GM18499 (cell line): ENCODE measurements around the gene SCAP.

Experiments
- ATAC-seq: cut with Tn5 transposase; IDR thresholded peaks from one replicate; pipeline ENCODE4 v1.9.1; 2021; ENCODE audit warnings: moderate number of reproducible peaks; ENCODE audit not compliant: insufficient read depth, unreplicated experiment

The SCAP gene

GRCh38 chr3:47418167-47419082, 57.3 kb downstream of the SCAP start:
- no peak for ATAC-seq

- ATAC-seq = no peak
Observed at GRCh38 chr3:47416041-47416440, 59.7 kb downstream of the SCAP start.

DNA sequence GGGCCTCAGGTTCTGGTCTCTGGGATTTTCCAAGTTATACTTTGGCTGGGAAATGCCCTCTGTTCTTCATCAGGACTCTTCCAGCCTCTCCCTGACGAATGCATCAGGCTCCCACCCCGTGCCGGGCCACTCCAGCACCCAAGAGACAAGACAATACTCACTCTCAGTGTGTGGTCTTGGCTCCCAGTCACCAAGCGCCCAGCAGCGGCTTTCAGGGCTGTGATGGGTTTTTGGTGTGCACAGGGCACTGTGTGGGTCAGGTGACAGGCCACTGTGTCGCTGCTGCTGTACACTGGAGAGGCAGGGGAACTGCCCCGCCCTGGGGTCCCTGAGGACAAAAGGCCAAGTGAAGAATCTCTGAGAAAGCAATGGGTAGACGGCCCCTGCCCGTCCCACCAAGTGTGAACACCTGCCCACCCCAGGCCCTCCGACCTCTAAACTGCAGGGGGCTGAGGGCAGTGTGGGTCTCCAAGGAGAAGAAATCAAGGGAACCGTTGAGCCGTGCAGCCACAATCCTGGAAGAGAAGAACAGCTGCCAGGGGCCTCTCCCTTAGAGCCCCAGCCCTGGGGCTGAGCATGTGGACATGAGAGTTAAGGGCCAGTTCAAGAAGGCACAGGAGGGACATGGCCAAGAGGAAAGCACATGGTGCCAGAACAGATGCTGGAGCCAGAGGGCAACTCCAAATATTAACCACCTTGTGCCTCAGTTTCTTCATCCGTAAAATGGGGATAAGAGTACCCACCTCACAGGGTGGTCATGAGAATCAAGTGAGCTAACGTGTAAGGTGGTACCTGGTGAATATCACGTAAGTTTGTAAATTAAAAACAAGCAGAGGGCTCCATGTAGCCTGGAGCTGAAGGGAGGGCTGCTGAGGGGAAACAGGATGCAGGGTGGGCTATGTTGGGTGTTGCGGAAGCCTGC, 60.8 kb downstream of the SCAP start:
- ATAC-seq = no peak

- no peak for ATAC-seq
Observed at GRCh38 chr3:47414161-47414564, 61.6 kb downstream of the SCAP start.

DNA sequence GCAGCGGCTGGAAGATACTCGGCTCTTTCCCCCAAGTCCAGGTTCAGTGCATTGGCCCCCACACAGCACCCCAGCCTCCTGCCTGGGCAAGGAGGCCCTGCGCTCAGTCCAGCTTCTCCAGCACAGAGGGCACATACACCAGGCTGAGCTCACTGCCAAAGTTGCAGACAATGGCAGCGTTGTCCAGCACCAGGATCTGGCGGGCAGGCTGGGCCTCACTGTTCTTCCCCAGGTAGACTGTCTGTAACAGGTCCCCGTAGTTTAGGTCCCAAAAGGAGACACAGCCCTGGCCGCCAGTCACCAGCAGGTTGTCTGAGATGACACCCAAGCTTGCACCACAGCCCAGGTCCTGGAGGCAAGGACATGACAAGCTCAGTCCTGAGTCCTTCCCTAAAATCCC, 62.0 kb downstream of the SCAP start:
- no peak for ATAC-seq

- ATAC-seq = no peak
Observed at GRCh38 chr3:47412842-47413520, 62.8 kb downstream of the SCAP start.

- ATAC-seq = no peak
Observed at GRCh38 chr3:47412453-47412756, 63.3 kb downstream of the SCAP start.

DNA sequence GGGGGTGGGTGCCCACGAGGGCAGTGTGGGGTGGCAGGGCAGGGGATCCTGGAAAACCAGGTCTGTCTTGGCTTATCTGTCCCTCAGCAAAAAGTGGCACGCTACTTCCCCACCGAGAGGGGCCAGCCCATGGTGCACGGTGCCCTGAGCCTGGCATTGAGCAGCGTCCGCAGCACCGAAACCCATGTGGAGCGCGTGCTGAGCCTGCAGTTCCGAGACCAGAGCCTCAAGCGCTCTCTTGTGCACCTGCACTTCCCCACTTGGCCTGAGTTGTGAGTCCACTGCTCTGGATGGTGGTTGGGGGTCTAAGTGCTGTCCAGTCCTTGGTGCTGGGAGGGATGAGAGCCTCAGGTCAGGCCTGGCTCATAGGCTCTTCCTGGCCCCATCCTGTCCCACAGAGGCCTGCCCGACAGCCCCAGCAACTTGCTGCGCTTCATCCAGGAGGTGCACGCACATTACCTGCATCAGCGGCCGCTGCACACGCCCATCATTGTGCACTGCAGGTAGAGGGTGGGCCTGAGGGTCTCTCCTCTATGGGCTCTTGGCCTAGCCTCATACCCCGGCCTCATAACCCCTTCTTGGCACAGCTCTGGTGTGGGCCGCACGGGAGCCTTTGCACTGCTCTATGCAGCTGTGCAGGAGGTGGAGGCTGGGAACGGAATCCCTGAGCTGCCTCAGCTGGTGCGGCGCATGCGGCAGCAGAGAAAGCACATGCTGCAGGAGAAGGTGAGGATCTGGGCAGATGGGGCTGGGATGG, 63.9 kb downstream of the SCAP start:
- no peak for ATAC-seq

- no peak for ATAC-seq
Observed at GRCh38 chr3:47410801-47411646, 64.7 kb downstream of the SCAP start.

GRCh38 chr3:47410417-47410720, 65.4 kb downstream of the SCAP start:
- ATAC-seq = no peak

- no peak for ATAC-seq
Observed at GRCh38 chr3:47409688-47410416, 65.9 kb downstream of the SCAP start.

DNA sequence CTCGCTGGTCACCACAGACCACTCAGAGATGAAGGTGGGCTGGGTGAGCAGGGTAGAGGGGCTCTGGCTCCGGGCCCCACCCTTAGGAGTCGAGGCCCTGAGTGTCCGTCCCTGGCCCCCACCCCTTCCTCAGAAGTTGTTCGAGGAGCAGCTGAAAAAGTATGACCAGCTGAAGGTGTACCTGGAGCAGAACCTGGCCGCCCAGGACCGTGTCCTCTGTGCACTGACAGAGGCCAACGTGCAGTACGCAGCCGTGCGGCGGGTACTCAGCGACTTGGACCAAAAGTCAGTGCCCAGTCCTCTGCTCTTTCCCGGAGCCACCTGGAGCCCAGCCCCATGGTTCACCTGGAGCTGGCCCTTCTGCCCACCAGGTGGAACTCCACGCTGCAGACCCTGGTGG, 66.5 kb downstream of the SCAP start:
- ATAC-seq = no peak

GRCh38 chr3:47408839-47409229, 66.9 kb downstream of the SCAP start:
- ATAC-seq = no peak

- no peak for ATAC-seq
Observed at GRCh38 chr3:47407896-47408838, 67.6 kb downstream of the SCAP start.

DNA sequence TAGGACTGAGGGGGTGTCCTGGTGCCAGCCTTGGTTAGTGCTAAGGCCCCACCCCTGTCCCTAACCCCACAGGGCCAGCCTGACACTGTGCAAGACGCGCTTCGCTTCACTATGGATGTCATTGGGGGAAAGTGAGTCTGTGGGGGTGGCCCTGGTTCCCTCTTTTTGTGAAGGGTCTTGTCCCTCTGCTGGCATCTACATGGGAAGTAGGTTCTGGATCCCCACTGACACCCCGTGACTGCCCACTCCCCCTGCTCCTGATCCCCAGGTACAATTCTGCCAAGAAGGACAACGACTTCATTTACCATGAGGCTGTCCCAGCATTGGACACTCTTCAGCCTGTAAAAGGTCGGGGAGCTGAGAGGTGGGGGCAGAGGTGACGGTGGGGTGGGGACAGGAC, 68.5 kb downstream of the SCAP start:
- no peak for ATAC-seq

DNA sequence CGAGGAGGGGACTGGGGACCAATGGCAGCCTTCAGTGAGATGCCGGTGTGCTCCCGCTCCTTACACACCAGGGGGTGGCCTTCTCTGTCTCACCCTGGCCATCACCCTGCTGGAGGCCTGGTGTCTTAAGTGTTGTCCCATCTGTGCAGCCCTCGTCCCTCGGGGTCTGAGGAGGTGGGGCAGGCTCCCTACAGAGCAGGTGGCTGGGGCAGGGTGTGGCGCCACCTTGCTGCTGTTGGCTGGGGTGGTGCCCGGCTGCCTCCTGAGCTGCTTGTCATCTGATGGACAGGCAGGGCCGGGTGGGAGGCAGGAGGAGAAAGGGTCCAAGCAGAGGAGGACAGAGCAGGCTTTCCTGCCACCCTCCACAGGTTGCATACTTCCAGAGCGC, 69.0 kb downstream of the SCAP start:
- ATAC-seq = no peak

- ATAC-seq = no peak
Observed at GRCh38 chr3:47405820-47406761, 69.7 kb downstream of the SCAP start.
